Stimulated activated CD8-positive, alpha-beta memory T cell treated with anti-CD3 and anti-CD28 coated beads, Interleukin-7, amount 100 ng/mL, for 4 hours (primary cell): ENCODE measurements around the gene TK1.
A peak's percentile ranks its signal among the peaks of the same experiment; 100 is the strongest.

ENCODE experiments used
- DNase-seq, 2 donors: peaks; one replicate each; pipeline ENCODE4 v3.0.0-alpha.2; 2020; ENCODE audit warnings: low read depth in 2 of 2

The TK1 gene

DNA sequence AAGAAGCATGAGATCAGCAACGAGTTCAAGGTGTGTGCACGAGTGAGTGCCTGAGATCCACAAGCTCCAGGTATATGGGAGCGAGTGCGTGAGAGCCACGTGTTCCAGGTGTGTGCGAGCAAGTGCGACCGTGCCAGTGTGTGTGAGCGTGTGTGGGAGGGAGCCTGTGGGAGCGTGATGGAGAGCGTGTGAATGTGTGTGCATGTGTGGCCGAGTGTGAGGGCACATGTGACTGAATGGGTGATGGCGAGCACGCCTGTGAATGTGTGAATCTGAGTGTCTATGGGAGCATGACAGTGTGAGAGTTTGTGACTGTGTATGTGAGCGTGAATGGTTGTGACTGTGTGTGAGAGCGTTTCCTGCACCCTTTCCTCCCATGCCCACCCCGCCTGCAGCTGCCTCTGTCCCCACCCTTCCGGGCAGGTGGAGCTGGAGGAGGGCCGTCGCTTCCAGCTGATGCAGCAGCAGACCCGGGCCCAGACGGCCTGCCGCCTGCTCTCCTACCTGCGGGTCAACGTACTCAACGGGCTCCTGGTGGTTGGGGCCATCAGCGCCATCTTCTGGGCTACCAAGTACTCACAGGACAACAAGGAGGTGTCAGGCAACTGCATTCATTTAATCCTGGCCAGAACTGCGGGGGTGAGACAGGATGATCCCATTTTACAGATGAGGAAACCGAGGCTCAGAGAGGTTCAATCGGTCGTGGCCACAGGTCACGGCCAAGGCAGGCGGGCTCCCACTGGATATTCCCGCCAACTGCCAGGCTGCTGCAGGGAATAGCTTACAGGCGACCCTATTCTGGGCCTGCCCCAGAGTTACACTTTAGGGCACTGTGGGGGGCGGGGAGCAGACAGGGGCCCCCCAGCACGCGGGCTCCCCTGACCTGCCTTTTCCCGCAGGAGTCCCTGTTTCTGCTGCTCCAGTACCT lies 52.6 kb downstream of the TK1 start:
- DNase-seq = peak; percentile 52 to 63

DNA sequence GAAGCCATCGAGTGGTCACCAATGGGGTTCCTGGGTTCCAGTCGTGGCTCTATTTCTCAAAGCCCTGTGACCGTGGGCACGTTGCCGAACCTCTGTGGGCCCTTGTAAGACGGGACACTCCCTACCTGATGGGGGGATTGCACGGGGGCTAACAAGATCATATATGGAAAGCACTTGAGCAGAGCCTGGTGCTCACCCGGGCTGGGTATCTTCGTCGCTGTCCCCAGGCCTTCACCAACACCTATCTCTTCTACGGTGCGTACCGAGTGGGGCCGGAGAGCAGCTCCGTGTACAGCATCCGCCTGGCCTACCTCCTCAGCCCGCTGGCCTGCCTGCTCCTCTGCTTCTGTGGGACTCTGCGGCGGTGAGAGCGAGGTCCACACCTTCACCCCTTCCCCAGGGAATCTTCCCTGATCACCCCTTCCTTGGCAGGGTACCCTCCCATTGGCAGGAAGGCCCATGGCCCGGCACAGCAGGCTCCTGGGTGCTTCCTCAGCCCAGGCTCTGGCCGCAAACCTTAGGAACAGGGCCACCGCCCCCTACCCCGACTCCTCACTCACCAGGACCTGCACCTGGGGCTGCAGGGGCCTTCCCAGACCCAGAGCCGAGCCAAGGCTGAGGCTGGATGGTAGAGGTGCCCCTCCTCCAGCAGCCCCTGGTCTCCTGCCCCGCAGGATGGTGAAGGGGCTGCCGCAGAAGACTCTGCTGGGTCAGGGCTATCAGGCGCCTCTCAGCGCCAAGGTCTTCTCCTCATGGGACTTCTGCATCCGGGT lies 53.5 kb downstream of the TK1 start:
- DNase-seq = no peak

DNA sequence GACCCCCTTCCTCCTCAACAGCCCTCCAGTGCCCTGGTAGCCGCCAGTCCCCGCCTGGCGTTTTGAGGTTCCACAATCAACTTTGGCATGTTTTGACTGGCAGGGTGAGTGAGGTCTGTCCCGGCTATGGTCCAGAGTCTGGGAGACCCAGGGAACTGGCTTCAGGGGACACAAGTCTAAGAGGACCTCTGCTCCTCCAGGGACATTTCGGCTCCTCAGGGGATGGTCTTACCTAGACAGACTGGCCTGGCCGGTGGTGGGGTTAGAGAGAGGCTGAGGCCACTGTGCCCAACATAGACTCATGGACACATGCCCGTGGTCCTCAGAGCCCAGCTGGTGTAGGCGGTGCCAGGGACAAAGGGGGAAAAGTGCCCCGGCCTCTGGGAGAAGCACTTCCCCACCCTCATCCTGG lies 54.1 kb downstream of the TK1 start:
- no peak for DNase-seq

DNA sequence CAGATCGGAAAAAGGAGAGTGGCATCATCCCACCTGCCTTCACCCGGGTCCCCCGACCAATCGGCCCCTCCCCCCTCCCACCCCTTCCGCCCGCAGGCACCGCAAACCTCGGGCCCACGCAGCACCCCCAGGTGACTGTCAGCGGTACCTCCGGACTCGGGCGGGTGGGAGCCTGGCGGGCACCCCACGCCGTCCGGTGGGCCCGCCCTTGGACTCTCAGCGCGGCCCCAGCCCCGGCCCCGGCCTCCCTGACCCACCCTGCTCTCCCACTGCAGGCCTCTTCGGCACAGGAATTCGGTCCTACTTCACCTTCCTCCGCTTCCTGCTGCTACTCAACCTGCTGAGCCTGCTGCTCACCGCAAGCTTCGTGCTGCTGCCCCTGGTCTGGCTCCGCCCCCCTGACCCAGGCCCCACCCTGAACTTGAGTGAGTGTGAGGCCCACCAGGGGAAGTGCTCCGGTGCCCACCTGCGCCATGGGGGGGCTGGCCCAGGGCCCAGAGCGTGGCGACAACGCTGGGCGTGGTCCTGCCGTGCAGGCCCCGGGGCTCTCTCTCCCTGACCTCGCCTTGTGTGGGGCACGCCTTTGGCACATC lies 54.7 kb downstream of the TK1 start:
- peak; percentile 58 to 72 for DNase-seq

DNA sequence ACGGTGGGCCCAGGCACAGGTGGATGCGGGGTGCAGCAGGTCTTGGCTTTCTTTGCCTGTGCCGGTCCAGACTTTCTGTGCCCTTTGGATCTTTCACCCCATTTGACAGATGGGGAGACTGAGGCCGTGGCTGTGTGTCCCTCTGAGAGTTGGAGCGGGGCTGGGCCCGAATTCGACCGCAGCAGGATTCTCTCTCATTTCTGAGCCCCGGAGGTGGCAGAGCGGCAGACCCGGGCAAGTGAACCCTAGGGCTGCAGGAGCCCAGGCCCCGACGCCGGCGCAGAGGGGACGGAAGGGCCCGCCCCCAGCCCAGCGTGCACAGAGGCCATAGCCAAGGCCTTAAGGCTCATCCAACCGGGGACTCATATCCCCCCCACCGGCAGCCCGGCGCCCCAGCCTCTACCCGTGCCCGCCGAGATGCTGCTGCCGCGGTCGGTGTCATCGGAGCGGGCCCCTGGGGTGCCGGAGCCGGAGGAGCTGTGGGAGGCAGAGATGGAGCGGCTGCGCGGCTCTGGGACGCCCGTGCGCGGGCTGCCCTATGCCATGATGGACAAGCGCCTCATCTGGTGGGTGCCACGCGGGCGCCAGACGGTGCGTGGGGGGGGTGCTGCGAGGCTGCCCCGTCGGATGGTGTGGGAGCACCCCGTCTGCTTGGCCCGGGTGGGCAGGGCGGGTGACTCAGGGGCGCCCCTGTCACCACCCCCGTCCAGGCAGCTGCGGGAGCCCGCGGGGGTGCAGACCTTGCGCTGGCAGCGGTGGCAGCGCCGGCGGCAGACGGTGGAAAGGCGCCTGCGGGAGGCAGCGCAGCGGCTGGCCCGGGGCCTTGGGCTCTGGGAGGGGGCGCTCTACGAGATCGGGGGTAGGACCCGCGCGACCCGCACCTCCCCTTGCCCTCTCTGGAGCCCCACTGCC lies 55.4 kb downstream of the TK1 start:
- peak; percentile 70 to 84 for DNase-seq

DNA sequence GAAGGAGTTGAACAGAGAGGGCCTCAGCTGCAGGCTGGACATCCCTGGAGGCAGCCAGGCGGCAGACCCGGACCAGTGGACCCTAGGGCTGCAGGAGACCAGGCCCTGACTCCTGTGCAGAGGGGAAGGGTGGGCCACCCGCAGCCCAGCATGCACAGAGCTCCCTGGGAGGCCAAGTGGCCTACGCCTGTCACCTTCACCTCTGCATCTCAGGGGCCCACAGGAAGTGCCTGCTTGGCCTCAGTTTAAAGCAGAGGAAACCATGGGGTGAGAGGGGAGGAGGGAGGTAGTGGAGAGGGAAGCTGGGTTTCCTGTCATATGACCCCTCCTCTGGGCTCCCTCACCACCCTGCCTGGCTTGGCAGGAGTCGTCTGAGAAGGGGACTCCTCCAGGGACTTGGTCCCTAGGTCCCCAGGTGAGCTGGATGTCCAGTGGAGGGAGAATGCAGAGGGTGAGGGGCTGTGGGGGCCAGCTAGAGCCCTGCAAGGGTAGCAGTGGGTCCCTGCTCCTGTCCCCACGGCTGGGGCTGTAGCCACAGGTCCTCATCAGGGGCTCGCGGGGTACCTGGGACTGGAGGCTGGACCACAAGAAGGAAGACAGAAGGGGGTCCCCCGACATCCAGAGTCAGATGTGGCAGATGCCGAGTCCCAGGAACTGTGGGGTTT lies 56.3 kb downstream of the TK1 start, which contains the start of gene TMC8:
Gene TMC8 (plus strand): TSS at position 335 of the 665 bp plus-strand sequence. CDS start 818 bp downstream, outside the sequence.
- peak; percentile 60 to 64 for DNase-seq

DNA sequence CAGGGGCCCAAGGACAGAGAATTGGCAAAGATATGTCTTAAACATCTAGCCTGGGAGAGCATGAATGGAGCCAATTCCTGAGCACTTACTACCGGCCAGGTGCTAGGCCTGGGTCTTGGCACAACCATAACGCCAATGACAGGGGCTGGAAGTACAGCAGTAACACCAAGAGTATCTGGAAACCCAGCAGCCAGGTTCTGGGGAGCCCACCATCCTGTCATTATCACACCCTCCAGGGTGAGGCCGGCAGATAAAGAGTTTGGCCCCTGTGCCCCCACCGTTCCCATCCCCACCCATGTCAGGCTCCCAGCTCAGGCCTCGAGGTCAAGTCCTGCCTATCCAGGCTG lies 56.8 kb downstream of the TK1 start:
- no peak for DNase-seq

DNA sequence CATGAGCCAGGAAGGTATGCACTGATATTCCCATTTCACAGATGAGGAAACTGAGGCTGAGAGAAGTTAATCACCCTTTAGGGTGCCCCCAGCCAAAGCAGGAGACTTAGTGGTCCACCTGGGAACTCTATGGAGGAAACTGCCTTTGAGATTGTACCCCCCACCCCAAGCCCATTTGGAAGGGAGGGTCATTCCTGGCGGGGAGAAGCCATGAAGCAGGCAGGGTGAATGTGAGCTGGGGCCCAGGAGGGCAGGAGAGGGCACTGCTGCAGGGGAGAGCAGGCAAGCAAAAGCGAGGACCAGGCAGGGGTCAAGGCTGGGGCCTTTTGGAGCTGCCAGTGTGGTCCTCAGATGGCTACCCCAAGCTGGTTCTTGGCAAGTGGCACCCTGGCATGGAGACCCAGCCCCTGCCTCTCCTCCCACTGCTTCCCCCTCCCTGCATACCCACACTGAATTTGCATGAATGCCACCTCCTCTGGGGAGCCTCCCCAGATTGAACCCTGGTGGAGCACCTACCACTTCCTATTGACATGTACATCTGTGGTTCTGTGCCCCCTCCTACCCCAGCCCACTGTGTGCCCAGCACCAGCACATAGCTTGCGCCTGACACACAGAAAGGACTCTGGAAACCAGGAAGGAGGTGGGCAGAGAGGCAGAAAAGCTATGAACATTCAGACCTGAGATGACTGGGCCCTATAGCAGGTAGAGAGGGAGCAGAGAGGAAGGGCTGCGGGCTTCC lies 57.3 kb downstream of the TK1 start:
- no peak for DNase-seq

DNA sequence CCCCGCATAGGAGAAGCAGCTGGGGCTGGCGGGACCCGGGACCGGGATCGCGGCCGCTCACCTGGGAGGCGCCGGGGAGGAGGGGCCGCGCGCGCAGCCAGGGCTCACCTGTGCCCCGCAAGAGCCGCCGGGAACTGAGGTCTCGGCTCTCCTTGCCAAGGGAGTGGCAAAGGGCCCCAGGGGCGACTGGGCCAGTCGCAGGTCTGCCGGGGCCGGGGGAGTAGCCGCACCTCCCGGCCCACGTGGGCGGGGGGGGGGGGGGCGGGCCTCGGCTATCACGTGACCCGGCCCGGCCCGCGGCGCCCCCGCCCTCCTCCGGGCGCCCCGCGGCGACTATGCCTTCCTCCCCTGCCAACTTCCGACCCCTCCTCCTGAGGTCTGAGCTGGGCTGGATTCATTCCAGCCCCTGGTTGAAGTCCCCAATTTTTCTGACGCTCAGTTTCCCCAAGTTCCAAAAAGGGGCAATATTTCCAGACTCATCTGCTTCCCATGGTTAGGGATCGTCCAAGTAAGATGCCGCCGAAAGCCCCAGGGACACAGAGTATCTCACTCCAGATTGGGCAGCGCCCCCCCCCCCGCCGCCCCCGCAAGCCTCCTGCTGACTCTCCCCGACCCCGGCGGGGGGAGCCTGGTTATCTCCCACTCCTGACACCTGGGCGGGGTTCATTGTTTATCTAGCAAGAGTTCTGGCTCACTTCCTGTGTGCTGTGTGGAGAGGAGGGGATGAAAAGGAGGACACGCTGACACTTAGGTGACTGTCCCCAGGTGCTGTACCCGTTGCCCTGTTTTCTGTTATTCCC lies 58.1 kb downstream of the TK1 start, which contains the start of gene TMC6:
Gene TMC6 (minus strand): TSS at position 205 of the 800 bp plus-strand sequence. CDS start 1,923 bp downstream, outside the sequence.
- peak; percentile 54 to 69 for DNase-seq

DNA sequence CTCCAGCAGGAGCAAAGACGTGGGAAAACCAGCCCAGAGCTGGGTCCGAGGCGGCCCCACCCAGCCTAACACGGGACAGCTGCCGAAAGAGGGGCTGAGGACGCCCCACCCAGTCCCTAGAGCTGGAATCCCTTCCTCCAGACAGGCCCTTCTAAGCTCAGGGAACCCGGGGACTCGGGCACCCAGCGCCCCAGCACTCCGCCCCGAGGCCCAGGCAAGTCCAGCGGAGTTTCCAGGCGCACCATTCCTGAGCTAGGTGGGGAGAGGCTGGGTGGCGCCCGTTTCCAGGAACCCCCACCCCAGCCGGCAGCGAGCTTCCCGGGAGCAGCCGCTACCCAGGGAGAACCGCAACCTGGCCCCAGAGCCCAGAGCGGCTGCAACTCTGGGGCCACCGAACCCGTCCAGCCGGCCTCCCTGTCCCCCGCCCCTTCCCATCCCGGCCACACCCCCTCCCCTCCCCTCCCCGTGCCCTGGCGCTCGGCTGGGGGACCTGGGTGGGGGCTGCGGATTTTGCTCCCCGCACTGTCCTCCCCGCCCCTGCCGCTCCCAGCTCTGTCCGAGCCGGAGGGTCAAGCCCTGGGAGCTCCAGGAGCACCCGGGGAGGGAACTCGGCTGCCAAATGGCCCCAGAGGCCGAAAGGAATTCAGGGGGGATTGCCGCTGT lies 58.8 kb downstream of the TK1 start:
- DNase-seq = no peak

DNA sequence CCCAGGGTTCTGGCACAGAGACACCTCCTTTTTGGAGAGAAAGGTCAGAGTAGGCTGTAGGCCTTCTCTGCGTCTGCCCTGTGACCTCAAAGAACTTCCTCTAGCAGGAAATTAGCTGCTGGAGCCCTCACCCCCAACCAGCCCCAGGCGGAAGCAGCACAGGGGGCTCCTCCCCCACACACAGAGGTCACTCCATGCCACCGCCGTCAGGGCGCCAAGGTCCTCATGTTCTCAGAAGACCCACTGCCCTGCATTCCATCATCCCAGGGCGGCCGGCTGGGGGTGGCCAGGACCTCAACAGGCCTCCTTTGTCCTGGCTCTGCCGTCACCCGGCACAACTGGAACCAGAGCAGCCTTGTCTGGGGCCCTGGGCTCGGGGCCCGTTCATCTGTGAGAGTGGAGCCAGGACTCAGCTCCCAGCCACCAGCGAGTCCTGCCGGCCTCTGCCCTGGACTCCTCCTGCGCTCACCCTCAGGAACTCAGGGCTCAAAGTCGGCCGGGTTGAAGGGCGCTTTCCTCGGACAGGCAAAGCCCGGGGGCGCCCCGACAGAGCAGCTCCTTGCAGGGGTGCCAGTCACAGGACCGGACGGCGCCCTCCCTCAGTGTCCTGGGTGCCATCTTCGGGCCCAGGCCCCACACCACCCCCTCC lies 59.5 kb downstream of the TK1 start:
- DNase-seq = peak in 1 of 2 donors; percentile 61

DNA sequence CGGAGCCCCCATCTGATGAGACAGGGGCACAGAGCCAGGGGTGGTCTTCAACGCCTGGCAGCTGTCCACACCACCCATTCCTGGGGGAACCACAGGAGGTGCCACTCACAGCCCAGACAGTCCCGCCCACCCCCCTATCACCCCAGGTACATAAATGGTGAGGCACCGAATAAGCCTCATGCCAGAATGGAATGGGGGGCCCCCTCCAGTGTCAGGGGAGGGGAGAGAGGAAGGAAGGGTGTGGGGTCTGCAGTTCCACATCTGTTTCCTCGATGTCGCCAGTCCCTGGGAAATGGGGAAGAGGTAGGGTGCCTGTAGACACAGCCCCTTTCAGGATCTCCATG lies 60.0 kb downstream of the TK1 start:
- no peak for DNase-seq

DNA sequence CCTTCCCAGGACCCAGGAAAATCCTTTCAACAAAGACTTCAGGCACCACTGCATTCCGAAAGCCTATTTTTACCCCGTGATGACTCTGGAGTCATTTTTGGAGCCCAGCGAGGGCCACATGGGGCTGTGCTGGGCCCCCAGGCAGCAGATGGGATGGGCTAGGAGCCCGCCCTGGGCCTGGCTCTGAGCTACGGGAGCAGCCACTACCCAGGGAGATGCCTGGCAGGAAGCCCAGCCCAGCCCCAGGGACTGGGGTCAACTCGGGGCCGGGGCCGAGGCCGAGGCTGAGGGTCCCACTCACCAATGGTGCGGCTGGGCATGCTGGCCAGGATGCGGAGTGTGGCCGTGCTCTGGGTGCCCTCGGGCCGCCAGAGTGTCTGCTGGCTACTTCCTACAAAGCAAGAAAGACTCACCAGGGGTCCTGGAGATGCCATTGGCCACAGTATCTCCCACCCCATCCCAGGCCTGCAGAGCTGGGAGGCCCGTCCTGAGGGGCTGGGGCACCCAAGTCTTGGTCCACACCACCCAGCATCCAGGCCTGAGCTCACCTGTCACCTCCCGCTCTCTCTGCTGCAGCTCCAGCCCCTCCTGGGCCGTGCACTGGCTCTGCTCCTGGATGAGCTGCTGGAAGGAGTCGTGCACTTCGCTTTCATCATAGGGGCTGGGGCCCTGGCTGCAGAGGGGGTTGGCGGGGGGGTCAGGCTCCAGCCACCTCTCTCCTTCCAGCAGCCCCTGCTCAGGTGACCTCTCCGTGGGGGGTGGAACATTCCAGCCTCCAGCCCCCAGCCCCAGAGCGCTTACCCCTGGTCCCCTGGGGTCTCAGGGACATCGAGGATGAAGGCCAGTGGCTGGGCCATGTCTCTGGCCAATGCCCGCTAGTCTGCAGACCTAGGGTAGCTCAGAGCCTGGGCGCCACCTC lies 60.6 kb downstream of the TK1 start:
- no peak for DNase-seq

DNA sequence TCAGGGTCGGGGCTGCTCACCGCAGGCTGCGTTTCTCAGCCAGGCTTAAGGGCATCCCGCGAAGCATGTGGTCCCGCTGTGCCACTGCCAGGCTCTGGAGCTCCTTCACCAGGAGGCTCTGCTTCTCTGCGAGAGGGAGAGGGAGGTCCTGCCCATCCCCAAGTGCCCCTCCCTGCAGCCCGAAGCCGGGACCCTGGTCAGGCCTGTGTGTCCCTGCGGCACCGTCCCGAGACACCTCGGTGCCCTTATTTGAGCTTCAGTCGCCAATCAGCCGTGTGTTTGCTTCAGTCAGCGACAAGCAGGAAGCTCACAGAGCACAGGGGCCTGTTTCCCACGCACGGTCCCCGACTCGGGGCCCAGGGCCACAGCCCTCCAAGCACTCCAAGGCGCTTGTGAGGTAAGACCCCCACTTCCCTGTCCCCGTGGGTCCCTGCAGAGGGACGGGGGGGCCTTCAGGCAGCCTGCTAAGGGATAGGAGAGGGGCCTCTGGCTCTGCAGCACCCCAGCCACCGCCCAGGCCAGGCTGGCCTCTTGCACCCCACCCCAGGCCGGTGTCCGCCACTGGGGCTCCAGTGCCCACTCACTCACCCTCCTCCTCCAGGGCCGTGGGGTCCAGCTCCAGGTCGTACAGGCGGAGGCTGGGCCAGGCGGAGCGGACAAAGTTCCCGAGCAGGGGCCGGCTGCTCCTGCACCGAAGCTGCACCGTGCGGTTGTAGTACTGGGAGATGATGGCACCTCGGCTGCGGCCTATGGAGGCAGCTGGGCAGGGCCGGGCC lies 61.5 kb downstream of the TK1 start:
- no peak for DNase-seq

DNA sequence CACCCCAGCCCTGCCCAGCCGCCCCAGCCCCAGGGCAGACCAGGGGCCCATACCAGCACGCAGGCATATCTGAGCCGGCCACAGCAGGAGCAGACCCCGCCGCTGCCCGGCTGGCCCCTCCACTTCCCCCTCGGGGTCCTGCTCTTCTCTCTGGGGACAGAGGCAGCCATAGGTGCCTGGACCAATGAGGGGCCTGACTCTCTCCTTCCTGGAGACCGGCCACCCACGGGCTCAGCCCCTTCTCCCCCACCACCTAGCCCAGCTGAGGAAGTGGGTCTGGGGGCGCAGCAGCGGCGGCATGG lies 62.1 kb downstream of the TK1 start:
- no peak for DNase-seq
